ENCODE measurements around the gene SPON1. TPM values are rescaled to one million over a fixed set of nuclear protein-coding genes. Genes with fewer than 3 reads are reported as not detected.

SPON1 gene
- total and polyA plus RNA-seq, 2 experiments from 2014 or later, result 2.9 to 6.4 TPM

DNA sequence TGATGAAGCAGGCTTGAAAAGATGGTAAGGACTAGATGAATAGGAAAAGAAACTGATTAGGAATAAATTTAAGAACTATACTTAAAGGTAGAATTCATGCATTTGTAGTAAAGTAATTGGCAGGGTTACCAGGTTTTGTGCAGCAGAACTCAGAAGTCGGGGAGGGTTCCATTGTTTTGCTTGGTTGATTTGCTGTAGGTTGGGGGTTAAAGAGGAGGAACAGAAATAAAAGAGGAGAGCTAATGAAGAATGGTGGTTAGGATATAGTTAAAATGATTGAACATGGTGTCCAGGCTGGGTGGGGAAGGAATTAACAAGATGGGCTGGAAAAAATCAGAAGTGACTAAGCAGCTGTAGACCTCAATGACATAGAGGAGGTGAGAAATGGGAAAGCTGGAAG lies 5.5 kb upstream of the SPON1 start:
- Histone ChIP-seq H3K4me3 (no peak overlapping the region), H3K9me2 (ENCODE audit: insufficient read depth) (no peaks in the 10 kb centered on the region), H3K79me2 (replicated peaks; ENCODE audit: insufficient read depth) (no peaks in the 10 kb centered on the region), H3K4me1 (ENCODE audit: insufficient read depth) (peaks cover 17% of the 10 kb centered on the region), H3F3A (replicated peaks; ENCODE audit: low read depth) (no peaks in the 10 kb centered on the region), H3K4me2 (no peak overlapping the region), H4K20me1 (replicated peaks; ENCODE audit: insufficient read depth) (no peaks in the 10 kb centered on the region; the same call in 1 of the 2 replicates), H3K27ac (ENCODE audit: low read depth) (no peak overlapping the region), H2AFZ (no peak overlapping the region), H3K27me3 (ENCODE audit: insufficient read depth) (peaks cover 43% of the 10 kb centered on the region), H3K36me3 (ENCODE audit: insufficient read depth) (no peaks in the 10 kb centered on the region)
- ATAC-seq (no peak), DNase-seq (ENCODE audit: low spot score) (no peak)
- no peak overlapping the region for H3K27ac Mint-ChIP-seq
- TF ChIP-seq, protein P1, sequence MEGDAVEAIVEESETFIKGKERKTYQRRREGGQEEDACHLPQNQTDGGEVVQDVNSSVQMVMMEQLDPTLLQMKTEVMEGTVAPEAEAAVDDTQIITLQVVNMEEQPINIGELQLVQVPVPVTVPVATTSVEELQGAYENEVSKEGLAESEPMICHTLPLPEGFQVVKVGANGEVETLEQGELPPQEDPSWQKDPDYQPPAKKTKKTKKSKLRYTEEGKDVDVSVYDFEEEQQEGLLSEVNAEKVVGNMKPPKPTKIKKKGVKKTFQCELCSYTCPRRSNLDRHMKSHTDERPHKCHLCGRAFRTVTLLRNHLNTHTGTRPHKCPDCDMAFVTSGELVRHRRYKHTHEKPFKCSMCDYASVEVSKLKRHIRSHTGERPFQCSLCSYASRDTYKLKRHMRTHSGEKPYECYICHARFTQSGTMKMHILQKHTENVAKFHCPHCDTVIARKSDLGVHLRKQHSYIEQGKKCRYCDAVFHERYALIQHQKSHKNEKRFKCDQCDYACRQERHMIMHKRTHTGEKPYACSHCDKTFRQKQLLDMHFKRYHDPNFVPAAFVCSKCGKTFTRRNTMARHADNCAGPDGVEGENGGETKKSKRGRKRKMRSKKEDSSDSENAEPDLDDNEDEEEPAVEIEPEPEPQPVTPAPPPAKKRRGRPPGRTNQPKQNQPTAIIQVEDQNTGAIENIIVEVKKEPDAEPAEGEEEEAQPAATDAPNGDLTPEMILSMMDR (conservative IDR thresholded peaks at IDR 0.05; ENCODE audit: low read depth in 2 of 2), result no peak
- TF ChIP-seq ZNF331 (CRISPR knock-in tag; IDR thresholded peaks at IDR 0.05; ENCODE audit: low read depth), result no peak
- H3K4me1 Mint-ChIP-seq, result peaks cover under 1% of the 10 kb centered on the region; the same call in 2 of the 3 replicates
- H3K4me3 Mint-ChIP-seq, result no peak overlapping the region
- peaks cover 14% of the 10 kb centered on the region for H3K27me3 Mint-ChIP-seq (ENCODE audit: insufficient read depth, low read depth, poor library complexity)
- no peaks in the 10 kb centered on the region for H3K36me3 Mint-ChIP-seq (ENCODE audit: low read depth)
- no peaks in the 10 kb centered on the region for H3K9me3 Mint-ChIP-seq

DNA sequence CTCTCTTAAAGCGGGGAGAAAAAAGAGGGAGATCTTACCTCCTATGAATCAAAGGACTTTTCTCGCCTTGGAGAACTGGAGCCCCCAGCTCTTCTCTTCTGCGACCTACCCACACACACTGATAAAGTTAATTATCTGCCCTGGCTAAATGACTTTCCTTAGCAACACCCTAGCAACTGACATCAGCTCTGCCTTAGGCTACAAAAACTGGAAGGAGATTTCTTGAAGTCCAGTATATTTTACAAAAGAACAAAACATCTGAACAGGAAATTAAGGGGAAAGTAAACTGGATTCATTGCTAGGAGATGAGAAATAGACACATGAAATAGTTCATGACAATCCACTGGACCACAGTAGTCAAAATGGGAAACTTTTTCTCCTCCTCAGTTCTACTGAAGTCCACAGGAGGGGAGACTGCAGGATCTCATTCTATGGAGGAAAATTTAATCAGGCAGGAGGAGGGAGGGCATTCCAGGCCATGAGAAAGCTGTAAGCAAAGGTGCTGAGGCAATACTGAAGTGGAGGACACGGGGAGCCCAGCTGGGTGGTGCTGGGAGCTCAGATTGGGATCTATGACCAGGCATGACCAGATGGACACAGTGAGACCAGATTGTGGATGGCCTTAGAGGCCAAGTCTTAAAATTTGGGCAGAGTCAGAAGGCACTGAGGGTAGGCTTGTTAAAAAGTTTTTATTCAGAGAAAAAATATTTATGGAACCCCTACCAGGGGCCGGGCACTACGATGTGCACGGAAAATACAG lies 3.7 kb upstream of the SPON1 start:
- Histone ChIP-seq H3K79me2 (replicated peaks; ENCODE audit: insufficient read depth) (no peaks in the 10 kb centered on the region), H3K4me2 (no peak overlapping the region), H2AFZ (no peak overlapping the region), H3K9me2 (ENCODE audit: insufficient read depth) (no peaks in the 10 kb centered on the region), H4K20me1 (replicated peaks; ENCODE audit: insufficient read depth) (no peaks in the 10 kb centered on the region; the same call in 1 of the 2 replicates), H3K27ac (ENCODE audit: low read depth) (no peak overlapping the region), H3K27me3 (ENCODE audit: insufficient read depth) (peaks cover 61% of the 10 kb centered on the region), H3F3A (replicated peaks; ENCODE audit: low read depth) (no peaks in the 10 kb centered on the region), H3K4me3 (no peak overlapping the region), H3K36me3 (ENCODE audit: insufficient read depth) (no peaks in the 10 kb centered on the region), H3K4me1 (ENCODE audit: insufficient read depth) (peaks cover 22% of the 10 kb centered on the region)
- Mint-ChIP-seq H3K9me3 (no peaks in the 10 kb centered on the region), H3K4me1 (peaks cover 4% of the 10 kb centered on the region; the same call in 2 of the 3 replicates), H3K4me3 (no peak overlapping the region), H3K36me3 (ENCODE audit: low read depth) (no peaks in the 10 kb centered on the region), H3K27me3 (ENCODE audit: insufficient read depth, low read depth, poor library complexity) (peaks cover 31% of the 10 kb centered on the region), H3K27ac (no peak overlapping the region)
- no peak for DNase-seq (ENCODE audit: low spot score)
- ATAC-seq, result no peak
- TF ChIP-seq REST (IDR thresholded peaks at IDR 0.05; ENCODE audit: unreplicated experiment), result no peak
- TF ChIP-seq, protein P1 (conservative IDR thresholded peaks at IDR 0.05; ENCODE audit: low read depth in 2 of 2), result no peak
- no peak for TF ChIP-seq EZH2 (IDR thresholded peaks at IDR 0.05; ENCODE audit: low read depth, unreplicated experiment)
- TF ChIP-seq CREB1 (CRISPR knock-in tag; IDR thresholded peaks at IDR 0.05; ENCODE audit: low read depth), result no peak
